Right ventricle myocardium superior (tissue), 1 donor: ENCODE measurements around the gene SCN2B. TPM values are rescaled to one million over a fixed set of nuclear protein-coding genes. Genes with fewer than 3 reads are reported as not detected.

Experiments
- ATAC-seq: fragments of 200-7000 bp; cut with Tn5 transposase; one replicate; pipeline ENCODE4 v1.9.1; 2020; ENCODE audit warnings: mild to moderate bottlenecking; ENCODE audit not compliant: poor library complexity
- DNase-seq: peaks from one replicate; pipeline ENCODE4 v3.0.0-alpha.2; 2020
- intact Hi-C: fragments of 100-400 bp; cut with DNase I; formaldehyde crosslinking; loops from one replicate; pipeline ENCODE4 v1.11.2; 2022
- total RNA-seq: library from RNA; stranded (reverse); fragmentation: NEBNext Ultra II Directional; extraction: Animal tissue kit (Norgen Biotek cat#: 25700); gene quantifications from one replicate; pipeline ENCODE4 v1.2.1, GENCODE V29; 2021
- donor health status: DM: no; HTN: yes; CAD: no; lungs with severe emphysema.

The SCN2B gene
- total RNA-seq, 1 donor from 2014 or later, result 17.6 TPM

- peak; percentile 45 for DNase-seq
- ATAC-seq, result peak; percentile 65
- intact Hi-C loops, result loop anchor here (5.0 kb wide), 2 partner anchors 148 to 157 kb away; partner anchors contain the start of gene IL10RA
Measured at GRCh38 chr11:118144301-118145268, 31.9 kb downstream of the SCN2B start.

GRCh38 chr11:118143661-118144185, 32.7 kb downstream of the SCN2B start:
- peak; percentile 6 for DNase-seq
- no peak for ATAC-seq
- intact Hi-C loops, result no loop called here

DNA sequence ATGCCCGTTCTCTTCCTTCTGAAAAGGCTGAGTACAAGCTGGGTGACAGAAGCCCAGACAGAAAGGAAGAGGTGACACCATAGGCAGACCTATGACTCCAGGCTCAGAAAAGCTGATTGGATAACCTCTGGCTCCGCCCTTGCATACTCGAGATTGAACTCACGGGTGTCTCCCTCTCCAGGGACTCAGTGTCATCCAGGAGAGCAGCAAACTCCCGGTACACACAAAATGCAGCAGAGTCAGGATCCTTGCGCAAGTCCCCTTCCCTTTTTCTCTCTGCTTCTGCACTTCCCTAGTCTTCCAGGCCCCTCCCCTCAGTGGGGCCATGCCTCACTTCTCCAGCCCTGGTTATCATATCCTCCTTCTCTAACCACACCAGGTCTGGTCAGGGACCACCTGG, 33.6 kb downstream of the SCN2B start:
- intact Hi-C loops, result no loop called here
- DNase-seq (peak; percentile 53), ATAC-seq (no peak)

- intact Hi-C loops, result no loop called here
- DNase-seq (peak; percentile 14), ATAC-seq (no peak)
Measured at GRCh38 chr11:118142081-118142480, 34.4 kb downstream of the SCN2B start.

DNA sequence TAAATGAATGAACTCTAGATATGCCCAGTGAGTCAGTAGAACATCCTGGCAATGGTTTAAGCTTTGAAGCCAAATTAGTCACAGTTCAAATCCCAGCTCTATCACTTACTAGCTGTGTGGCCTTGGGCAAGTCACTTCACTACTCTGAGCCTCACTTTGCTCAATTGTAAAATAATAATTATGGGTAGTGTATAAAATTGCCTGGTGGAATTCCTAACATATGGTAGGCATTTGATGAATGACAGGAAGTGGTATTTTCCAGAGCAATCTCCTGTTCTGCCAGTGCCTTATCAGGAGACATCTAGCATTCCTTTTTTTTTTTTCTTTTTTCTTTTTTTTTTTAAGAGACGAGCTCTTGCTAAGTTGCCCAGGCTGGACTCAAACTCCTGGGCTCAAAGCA, 36.9 kb downstream of the SCN2B start:
- intact Hi-C loops, result no loop called here
- no peak for ATAC-seq
- DNase-seq, result no peak

DNA sequence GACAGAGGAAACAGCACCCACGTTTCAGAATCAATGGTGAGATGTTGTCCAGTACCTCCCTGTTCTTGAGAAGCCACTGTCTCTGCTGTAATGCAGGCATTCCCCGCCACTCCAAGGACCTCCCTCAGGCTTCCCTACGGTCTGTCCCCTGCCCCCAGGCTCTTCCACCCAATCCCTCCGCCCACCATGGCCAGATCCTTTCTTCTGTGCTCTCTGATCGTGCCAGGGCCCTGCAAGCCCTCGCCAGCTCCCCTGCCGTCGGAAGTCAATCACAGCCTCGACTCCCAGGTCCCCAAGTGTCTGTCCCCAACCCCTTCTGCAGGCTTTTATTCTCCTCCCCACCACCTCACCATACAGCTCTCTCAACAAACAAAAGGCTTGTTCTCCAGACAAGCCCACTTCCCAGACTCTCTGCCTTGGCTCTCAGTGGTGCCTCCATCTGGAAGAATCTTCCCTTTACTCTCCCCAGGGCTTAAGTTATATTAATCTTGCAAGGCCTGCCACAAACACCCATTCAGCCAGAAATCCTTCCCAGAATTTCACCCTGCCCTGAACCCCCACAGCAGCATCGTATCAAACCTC, 37.5 kb downstream of the SCN2B start:
- no peak for ATAC-seq
- intact Hi-C loops, result no loop called here

GRCh38 chr11:118136801-118137200, 39.6 kb downstream of the SCN2B start:
- intact Hi-C loops, result no loop called here
- ATAC-seq (no peak), DNase-seq (peak; percentile 27)

More for the DNA sequence above, 37.5 kb downstream of the SCN2B start:
- DNase-seq, result peak; percentile 17

GRCh38 chr11:118136341-118136740, 40.1 kb downstream of the SCN2B start:
- no peak for ATAC-seq
- no peak for DNase-seq
- intact Hi-C loops, result no loop called here

GRCh38 chr11:118135796-118136165, 40.7 kb downstream of the SCN2B start:
- no peak for ATAC-seq
- peak; percentile 3 for DNase-seq
- intact Hi-C loops, result no loop called here

DNA sequence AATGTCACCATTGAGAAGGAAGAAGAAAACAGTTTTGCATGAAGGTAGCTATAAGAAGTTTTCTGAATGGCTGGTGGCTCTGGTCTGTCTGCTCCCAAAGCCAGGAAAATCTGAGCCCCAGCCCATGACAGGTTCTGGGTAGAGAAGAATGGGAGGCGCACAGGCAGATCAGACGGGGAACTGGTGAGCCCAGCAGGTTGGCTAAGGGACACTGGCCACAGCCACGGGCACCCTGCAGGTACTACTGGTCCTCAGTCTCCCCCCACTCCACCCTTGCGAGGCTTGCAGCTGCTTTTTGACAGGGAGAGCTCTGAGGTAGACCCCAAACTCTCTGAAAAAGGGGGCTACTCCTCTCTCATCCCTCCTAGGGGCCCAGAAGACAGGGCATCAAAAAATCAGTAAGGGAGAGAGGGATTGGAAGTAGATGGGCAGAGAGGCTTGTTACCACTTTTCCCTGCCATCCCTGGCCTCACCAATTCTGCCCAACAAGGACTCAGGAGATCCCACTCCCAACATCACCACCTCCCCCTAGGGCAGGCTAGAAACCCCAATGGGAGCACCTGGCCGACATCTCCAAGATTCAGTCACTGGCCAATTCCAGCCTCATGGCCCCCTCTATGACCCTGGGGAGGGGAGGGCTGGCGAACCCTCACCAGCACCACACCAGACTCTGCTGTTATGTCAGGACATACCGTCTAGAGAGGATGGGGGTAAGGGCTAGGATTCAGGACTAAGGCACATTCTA, 41.2 kb downstream of the SCN2B start:
- DNase-seq, result peak; percentile 13
- intact Hi-C loops, result no loop called here

GRCh38 chr11:118133816-118134215, 42.6 kb downstream of the SCN2B start:
- peak; percentile 15 for DNase-seq
- no peak for ATAC-seq
- intact Hi-C loops, result no loop called here

More for the DNA sequence above, 41.2 kb downstream of the SCN2B start:
- ATAC-seq, result no peak

DNA sequence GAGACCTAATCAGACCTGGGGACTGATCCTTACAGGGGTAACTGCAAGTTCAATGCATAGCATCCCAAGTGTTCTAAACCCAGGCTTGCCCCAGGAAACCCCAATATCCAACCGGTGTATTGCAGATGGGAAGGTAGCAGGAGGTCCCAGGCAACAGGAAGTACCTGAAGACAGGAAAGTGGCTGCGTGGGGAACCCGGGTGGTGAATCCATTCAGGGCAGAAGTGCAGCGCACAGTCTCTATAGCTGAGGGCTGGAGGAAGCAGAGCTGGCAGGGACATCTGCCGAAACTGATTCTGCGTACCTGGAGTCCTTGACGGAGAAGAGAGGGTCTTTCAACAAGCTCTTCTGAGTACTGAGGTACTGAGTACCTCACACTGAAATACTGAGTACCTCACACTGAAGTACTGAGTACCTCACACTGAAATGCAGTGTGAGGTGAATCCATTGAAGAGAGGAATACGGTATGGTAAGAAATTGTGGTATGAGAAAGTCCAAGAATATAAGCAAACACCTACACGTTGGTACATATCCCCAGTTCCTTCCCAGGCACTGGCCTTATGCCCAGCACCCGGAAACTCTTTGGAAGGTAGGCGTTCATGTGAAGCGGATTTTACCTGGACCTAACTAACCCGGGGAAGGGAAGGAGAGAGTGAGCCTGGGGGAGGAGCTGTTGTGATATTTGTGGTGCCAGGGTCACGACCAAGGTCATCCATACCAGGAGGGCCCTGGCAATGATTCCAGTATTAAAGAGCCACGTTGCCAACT, 43.9 kb downstream of the SCN2B start:
- ATAC-seq (no peak), DNase-seq (no peak)
- intact Hi-C loops, result no loop called here

GRCh38 chr11:118129471-118130172, 46.8 kb downstream of the SCN2B start:
- DNase-seq (no peak), ATAC-seq (no peak)
- intact Hi-C loops, result no loop called here

DNA sequence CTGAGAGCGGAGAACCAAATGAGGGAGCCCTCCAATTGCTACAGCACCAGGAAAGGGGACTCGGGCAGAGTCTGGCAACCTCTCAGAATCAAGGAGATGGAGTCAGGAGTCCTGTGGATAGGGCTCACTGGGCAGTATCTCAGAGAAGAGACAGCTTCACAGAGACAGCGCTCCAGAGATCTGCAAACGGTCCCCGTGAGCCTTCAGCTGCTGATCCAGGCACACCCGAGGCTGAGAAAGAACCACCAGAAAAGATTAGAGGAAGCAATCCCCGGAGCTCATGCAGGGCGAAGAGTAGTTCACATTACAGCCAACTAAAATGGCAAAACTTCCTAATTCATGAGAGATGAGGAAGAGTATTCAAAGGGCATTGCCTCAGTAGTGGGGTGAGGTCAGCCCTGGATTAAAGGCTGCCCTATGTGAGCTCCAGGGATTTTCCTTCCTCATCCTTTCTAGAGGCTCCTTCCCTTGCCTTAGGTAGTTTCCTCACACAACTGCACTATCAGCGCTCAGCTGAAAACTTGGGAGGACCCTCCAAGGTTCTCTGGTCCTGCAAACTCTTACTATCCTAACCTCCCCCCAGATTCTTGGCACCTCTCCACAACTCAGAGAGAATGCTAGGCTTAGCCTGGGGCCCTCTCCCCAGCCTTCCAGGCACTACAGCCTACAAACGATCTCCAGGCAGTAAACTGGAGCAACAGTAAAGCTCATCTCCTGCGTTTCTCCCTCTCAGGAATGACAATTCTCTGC, 47.5 kb downstream of the SCN2B start:
- ATAC-seq, result peak; percentile 33
- no peak for DNase-seq
- intact Hi-C loops, result no loop called here

DNA sequence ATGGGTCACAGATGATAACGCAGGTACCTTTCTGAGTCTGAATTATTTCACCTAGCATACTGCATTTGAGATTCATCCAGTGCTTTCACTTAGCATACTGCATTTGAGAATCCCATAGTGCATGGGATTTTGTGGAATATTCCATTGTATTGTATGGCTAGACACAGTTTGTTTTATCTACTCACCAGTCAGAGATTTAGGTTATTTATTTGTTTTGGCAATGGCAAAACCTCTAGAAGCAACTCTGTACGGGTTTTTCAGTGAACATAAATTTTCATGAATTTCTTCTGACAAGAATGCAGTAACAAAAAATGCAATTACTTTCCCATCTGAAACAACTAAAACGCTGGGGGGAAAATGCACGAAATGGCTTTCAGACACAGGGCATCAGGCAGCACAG, 48.1 kb downstream of the SCN2B start:
- intact Hi-C loops, result no loop called here
- ATAC-seq, result no peak
- DNase-seq, result no peak

DNA sequence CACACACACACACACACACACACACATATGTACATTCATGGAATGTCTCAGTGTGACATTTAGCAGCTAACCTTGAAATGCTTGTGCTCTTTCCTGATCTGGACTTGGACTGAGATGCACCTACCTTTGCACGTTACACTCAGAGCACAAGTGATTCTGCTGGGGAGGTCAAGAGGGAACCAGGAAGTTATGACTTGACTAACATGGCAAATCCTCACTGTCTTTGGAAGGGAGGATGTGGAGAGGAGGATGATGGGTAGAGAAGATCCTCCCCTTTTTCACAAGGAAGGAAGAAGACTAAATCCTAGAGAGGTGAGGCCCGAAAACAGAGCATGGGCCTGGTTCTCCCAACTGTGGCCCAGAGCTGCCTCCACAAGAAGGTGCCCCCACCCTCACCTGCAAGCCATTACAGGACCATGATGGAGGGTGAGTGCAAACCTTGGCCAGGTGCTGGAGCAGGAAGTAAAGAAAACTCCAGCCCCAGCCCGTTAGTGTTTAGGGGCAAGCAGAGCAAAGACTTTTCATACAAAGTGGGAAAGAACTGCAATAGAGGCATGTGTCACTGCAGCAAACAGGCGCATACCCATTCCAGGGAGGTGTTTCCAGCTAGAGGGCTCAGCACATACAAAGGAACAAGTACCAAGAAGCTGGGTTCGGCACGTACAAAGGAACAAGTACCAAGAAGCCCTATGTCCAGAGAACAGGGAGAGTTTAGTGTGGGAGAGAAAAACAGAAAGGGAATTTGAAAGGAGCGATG, 50.2 kb downstream of the SCN2B start:
- ATAC-seq, result no peak
- intact Hi-C loops, result no loop called here

More for the DNA sequence above, 50.2 kb downstream of the SCN2B start:
- no peak for DNase-seq
